ENCODE measurements around the gene PKNOX2.

The PKNOX2 gene

DNA sequence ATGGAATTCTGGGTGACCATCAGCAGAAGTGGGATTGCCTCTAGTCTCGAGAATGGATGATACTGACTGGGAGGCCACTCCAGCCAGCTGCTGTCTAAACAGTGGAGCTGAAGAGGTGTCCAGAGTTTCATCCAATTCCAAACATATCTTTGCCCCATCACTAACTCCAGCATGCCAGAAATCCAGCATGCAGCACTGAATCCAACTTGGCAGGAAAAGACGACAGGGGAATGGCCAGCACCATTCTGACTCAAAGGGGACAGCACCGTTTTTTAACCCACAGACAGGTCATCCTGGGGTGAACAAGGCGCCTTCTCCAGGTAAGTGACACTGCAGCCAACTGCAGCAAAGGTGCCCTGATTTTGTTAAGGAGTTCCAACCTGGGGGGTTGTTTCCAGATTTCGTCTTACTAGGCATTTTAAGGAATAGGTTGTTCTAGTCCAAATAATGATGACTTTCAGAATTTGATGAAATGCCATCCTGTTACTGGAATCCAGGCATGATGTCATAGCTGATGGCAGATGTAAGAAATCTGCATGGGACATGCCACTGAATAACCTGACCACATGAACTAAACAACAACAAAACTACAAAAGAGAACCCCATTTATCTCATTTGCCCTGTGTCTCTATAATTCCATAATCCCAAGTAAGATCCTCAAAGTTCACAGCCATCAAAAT lies 299.2 kb downstream of the PKNOX2 start:
- H3K36me3 Mint-ChIP-seq (ENCODE audit: low read depth): no peaks in the 10 kb centered on the region
- peaks cover 4% of the 10 kb centered on the region for H3K27me3 Mint-ChIP-seq
- no peaks in the 10 kb centered on the region for H3K9me3 Mint-ChIP-seq
- no peak overlapping the region for H3K27ac Mint-ChIP-seq
- no peak overlapping the region for H3K4me3 Mint-ChIP-seq
- no peaks in the 10 kb centered on the region for H3K4me1 Mint-ChIP-seq (ENCODE audit: low read depth)

DNA sequence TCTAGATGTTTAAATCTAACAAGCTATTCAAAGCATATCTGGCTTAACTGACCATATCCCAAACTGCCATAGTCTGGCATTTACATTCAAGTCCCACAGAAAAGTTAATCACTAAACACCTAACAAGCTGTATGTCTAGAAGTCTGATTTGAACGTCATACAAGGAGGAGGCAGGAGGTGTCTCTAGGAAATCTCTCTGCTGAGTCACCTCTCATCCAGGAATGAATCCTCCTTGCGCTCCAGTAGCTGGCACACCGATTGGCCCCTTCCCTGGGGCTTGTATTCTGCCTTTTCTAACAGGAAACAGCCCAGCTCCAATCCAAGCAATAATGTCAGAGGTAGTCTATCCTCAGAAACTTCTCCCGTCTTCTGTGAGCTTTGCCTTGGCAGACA lies 299.7 kb downstream of the PKNOX2 start:
- no peaks in the 10 kb centered on the region for H3K9me3 Mint-ChIP-seq
- H3K36me3 Mint-ChIP-seq (ENCODE audit: low read depth): no peaks in the 10 kb centered on the region
- no peaks in the 10 kb centered on the region for H3K4me1 Mint-ChIP-seq (ENCODE audit: low read depth)
- H3K27ac Mint-ChIP-seq: no peak overlapping the region
- H3K27me3 Mint-ChIP-seq: peaks cover 4% of the 10 kb centered on the region
- no peak overlapping the region for H3K4me3 Mint-ChIP-seq

- no peaks in the 10 kb centered on the region for H3K9me3 Mint-ChIP-seq
- peaks cover 4% of the 10 kb centered on the region for H3K27me3 Mint-ChIP-seq
- no peak overlapping the region for H3K4me3 Mint-ChIP-seq
- no peaks in the 10 kb centered on the region for H3K36me3 Mint-ChIP-seq (ENCODE audit: low read depth)
- H3K4me1 Mint-ChIP-seq (ENCODE audit: low read depth): no peaks in the 10 kb centered on the region
- no peak overlapping the region for H3K27ac Mint-ChIP-seq
These were observed 300.1 kb downstream of the PKNOX2 start for GRCh38 chr11:125464666-125465065.

GRCh38 chr11:125465255-125465654 lies 300.7 kb downstream of the PKNOX2 start:
- Mint-ChIP-seq H3K27me3 (peaks cover 4% of the 10 kb centered on the region), H3K4me1 (ENCODE audit: low read depth) (no peaks in the 10 kb centered on the region), H3K27ac (no peak overlapping the region), H3K36me3 (ENCODE audit: low read depth) (no peaks in the 10 kb centered on the region), H3K9me3 (no peaks in the 10 kb centered on the region), H3K4me3 (no peak overlapping the region)

GRCh38 chr11:125465701-125466100 lies 301.1 kb downstream of the PKNOX2 start:
- peaks cover 4% of the 10 kb centered on the region for H3K27me3 Mint-ChIP-seq
- H3K9me3 Mint-ChIP-seq: no peaks in the 10 kb centered on the region

GRCh38 chr11:125468025-125468424 lies 303.5 kb downstream of the PKNOX2 start:
- H3K27ac Mint-ChIP-seq: no peak overlapping the region
- no peak overlapping the region for H3K4me3 Mint-ChIP-seq
- H3K27me3 Mint-ChIP-seq: peaks cover 4% of the 10 kb centered on the region
- H3K4me1 Mint-ChIP-seq (ENCODE audit: low read depth): no peaks in the 10 kb centered on the region
- H3K36me3 Mint-ChIP-seq (ENCODE audit: low read depth): no peaks in the 10 kb centered on the region
- no peaks in the 10 kb centered on the region for H3K9me3 Mint-ChIP-seq

More at GRCh38 chr11:125465701-125466100, 301.1 kb downstream of the PKNOX2 start:
- no peaks in the 10 kb centered on the region for H3K36me3 Mint-ChIP-seq (ENCODE audit: low read depth)
- no peak overlapping the region for H3K27ac Mint-ChIP-seq
- H3K4me3 Mint-ChIP-seq: no peak overlapping the region
- no peaks in the 10 kb centered on the region for H3K4me1 Mint-ChIP-seq (ENCODE audit: low read depth)

GRCh38 chr11:125468852-125469251 lies 304.3 kb downstream of the PKNOX2 start:
- Mint-ChIP-seq H3K27ac (no peak overlapping the region), H3K4me3 (no peak overlapping the region), H3K36me3 (ENCODE audit: low read depth) (no peaks in the 10 kb centered on the region)

GRCh38 chr11:125470355-125470754 lies 305.8 kb downstream of the PKNOX2 start:
- Mint-ChIP-seq H3K27ac (no peak overlapping the region), H3K4me3 (no peak overlapping the region), H3K9me3 (no peaks in the 10 kb centered on the region), H3K27me3 (no peaks in the 10 kb centered on the region), H3K36me3 (ENCODE audit: low read depth) (no peaks in the 10 kb centered on the region), H3K4me1 (ENCODE audit: low read depth) (no peaks in the 10 kb centered on the region)

More at GRCh38 chr11:125468852-125469251, 304.3 kb downstream of the PKNOX2 start:
- H3K4me1 Mint-ChIP-seq (ENCODE audit: low read depth): no peaks in the 10 kb centered on the region
- H3K9me3 Mint-ChIP-seq: no peaks in the 10 kb centered on the region
- H3K27me3 Mint-ChIP-seq: peaks cover 4% of the 10 kb centered on the region

DNA sequence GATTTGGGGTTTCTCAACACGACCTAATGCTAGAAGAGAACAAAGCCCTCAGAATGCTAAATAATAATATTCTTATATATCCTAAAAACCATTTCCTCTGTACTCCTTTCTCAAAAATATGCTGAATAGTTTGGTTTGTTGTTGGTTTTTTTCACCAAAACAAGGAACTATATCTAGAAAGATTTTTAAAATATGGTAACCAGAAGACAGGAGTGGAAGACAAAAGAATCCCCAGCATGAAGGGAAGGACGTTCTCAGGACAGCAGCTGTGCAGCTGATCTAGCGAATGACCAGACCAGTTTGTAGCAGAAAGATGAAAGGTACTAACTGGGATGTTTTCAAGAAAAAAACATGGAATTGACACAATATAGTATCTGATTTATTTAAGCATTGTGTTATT lies 312.2 kb downstream of the PKNOX2 start:
- H3K36me3 Mint-ChIP-seq (ENCODE audit: low read depth): no peaks in the 10 kb centered on the region
- no peaks in the 10 kb centered on the region for H3K27me3 Mint-ChIP-seq
- H3K27ac Mint-ChIP-seq: no peak overlapping the region
- H3K9me3 Mint-ChIP-seq: no peaks in the 10 kb centered on the region
- H3K4me3 Mint-ChIP-seq: no peak overlapping the region
- no peaks in the 10 kb centered on the region for H3K4me1 Mint-ChIP-seq (ENCODE audit: low read depth)

- Mint-ChIP-seq H3K4me3 (no peak overlapping the region), H3K9me3 (no peaks in the 10 kb centered on the region), H3K27me3 (no peaks in the 10 kb centered on the region), H3K27ac (no peak overlapping the region), H3K4me1 (ENCODE audit: low read depth) (no peaks in the 10 kb centered on the region), H3K36me3 (ENCODE audit: low read depth) (no peaks in the 10 kb centered on the region)
These were observed 314.6 kb downstream of the PKNOX2 start for GRCh38 chr11:125479137-125479536.

DNA sequence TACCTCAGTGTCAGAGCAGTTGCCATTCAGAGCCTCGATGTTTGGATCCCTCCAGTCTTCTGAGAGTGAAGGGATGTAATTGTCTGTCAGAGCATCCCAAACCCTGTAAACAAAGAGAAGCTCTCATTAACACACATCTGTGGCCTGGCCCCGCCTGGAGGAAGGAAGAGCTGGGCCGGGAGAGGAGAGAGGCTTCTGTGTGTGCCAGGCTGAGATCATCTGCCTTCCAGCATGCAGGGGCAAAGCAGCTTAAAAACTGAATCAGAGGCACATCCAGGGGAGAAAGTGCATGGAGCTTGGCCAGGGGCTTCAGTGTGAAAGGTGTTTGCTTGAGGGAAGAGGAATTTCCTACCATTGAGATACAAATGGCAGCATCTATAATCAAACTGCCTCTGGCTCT lies 317.0 kb downstream of the PKNOX2 start:
- no peak overlapping the region for H3K4me3 Mint-ChIP-seq
- no peaks in the 10 kb centered on the region for H3K9me3 Mint-ChIP-seq
- H3K4me1 Mint-ChIP-seq (ENCODE audit: low read depth): no peaks in the 10 kb centered on the region
- H3K27ac Mint-ChIP-seq: no peak overlapping the region
- no peaks in the 10 kb centered on the region for H3K36me3 Mint-ChIP-seq (ENCODE audit: low read depth)
- no peaks in the 10 kb centered on the region for H3K27me3 Mint-ChIP-seq
